ENCODE results near the gene BMP2K. TPM values are rescaled to one million over a fixed set of nuclear protein-coding genes. Genes with fewer than 3 reads are reported as not detected.

Gene BMP2K
- total and polyA plus RNA-seq, 2 experiments from 2014 or later = 8.2 to 32.5 TPM

- no peaks in the 10 kb centered on the region for H3F3A ChIP-seq (replicated peaks; ENCODE audit: low read depth)
- peaks cover 7% of the 10 kb centered on the region for H3K27me3 Mint-ChIP-seq (ENCODE audit: insufficient read depth, low read depth, poor library complexity)
- H2AFZ ChIP-seq = no peak overlapping the region
- ATAC-seq = no peak
- no peak overlapping the region for H3K27ac ChIP-seq (ENCODE audit: low read depth)
- peaks cover 7% of the 10 kb centered on the region; the same call in 1 of the 2 replicates for H3K27me3 ChIP-seq (ENCODE audit: insufficient read depth)
- H3K36me3 ChIP-seq (ENCODE audit: insufficient read depth) = no peaks in the 10 kb centered on the region
- peaks cover 13% of the 10 kb centered on the region; the same call in 2 of the 3 replicates for H3K4me1 Mint-ChIP-seq
- no peak overlapping the region for H3K4me3 ChIP-seq
- peaks cover 42% of the 10 kb centered on the region for H3K4me1 ChIP-seq (ENCODE audit: insufficient read depth)
- TF ChIP-seq REST (IDR thresholded peaks at IDR 0.05; ENCODE audit: unreplicated experiment) (no peak), CTCF (conservative IDR thresholded peaks at IDR 0.05; ENCODE audit: low read depth in 2 of 2) (no peak), NANOG (IDR thresholded peaks at IDR 0.05; ENCODE audit: borderline replicate concordance) (no peak), EZH2 (IDR thresholded peaks at IDR 0.05; ENCODE audit: low read depth, unreplicated experiment) (no peak), ZNF331 (CRISPR knock-in tag; IDR thresholded peaks at IDR 0.05; ENCODE audit: low read depth) (no peak)
- H3K79me2 ChIP-seq (replicated peaks; ENCODE audit: insufficient read depth) = peaks cover 78% of the 10 kb centered on the region
- peaks cover 2% of the 10 kb centered on the region; the same call in 2 of the 3 replicates for H3K36me3 Mint-ChIP-seq (ENCODE audit: low read depth)
- H3K9me2 ChIP-seq (ENCODE audit: insufficient read depth) = no peaks in the 10 kb centered on the region
- peaks cover 16% of the 10 kb centered on the region for H4K20me1 ChIP-seq (replicated peaks; ENCODE audit: insufficient read depth)
- no peak overlapping the region for H3K27ac Mint-ChIP-seq
- no peaks in the 10 kb centered on the region for H3K9me3 Mint-ChIP-seq
- no peak for DNase-seq (ENCODE audit: low spot score)
- 0 out of 2 replicates have a peak overlapping the region, but pooled peaks have one; percentile 0 for H3K4me2 ChIP-seq
- H3K4me3 Mint-ChIP-seq = no peak overlapping the region
Observed at GRCh38 chr4:78780093-78780492, 3.9 kb downstream of the BMP2K start.

- peaks cover 2% of the 10 kb centered on the region; the same call in 2 of the 3 replicates for H3K36me3 Mint-ChIP-seq (ENCODE audit: low read depth)
- Histone ChIP-seq H3K4me2 (no peak overlapping the region), H3K27ac (ENCODE audit: low read depth) (no peak overlapping the region), H3K4me1 (ENCODE audit: insufficient read depth) (peaks cover 42% of the 10 kb centered on the region), H3F3A (replicated peaks; ENCODE audit: low read depth) (no peaks in the 10 kb centered on the region), H3K36me3 (ENCODE audit: insufficient read depth) (no peaks in the 10 kb centered on the region), H2AFZ (no peak overlapping the region), H3K27me3 (ENCODE audit: insufficient read depth) (peaks cover 7% of the 10 kb centered on the region; the same call in 1 of the 2 replicates), H3K79me2 (replicated peaks; ENCODE audit: insufficient read depth) (peaks cover 89% of the 10 kb centered on the region), H3K9me2 (ENCODE audit: insufficient read depth) (no peaks in the 10 kb centered on the region), H4K20me1 (replicated peaks; ENCODE audit: insufficient read depth) (peaks cover 16% of the 10 kb centered on the region), H3K4me3 (no peak overlapping the region)
- TF ChIP-seq ETS1 (IDR thresholded peaks at IDR 0.05) (no peak), STAT1 (IDR thresholded peaks at IDR 0.05; ENCODE audit: unreplicated experiment) (no peak), CREB1 (CRISPR knock-in tag; IDR thresholded peaks at IDR 0.05; ENCODE audit: low read depth) (no peak), REST (IDR thresholded peaks at IDR 0.05; ENCODE audit: unreplicated experiment) (no peak), ZNF331 (CRISPR knock-in tag; IDR thresholded peaks at IDR 0.05; ENCODE audit: low read depth) (no peak)
- no peak overlapping the region for H3K27ac Mint-ChIP-seq
- DNase-seq (ENCODE audit: low spot score) (no peak), ATAC-seq (no peak)
- peaks cover 3% of the 10 kb centered on the region for H3K27me3 Mint-ChIP-seq (ENCODE audit: insufficient read depth, low read depth, poor library complexity)
- no peaks in the 10 kb centered on the region for H3K9me3 Mint-ChIP-seq
- H3K4me3 Mint-ChIP-seq = no peak overlapping the region
- H3K4me1 Mint-ChIP-seq = peaks cover 14% of the 10 kb centered on the region; the same call in 2 of the 3 replicates
Observed at GRCh38 chr4:78781139-78781538, 5.0 kb downstream of the BMP2K start.

Measured in GM23338 (cell line).